DMS53 treated with DMSO at 0.1 percent for 48 hours (cell line): ENCODE results near the gene HOXA3.

Experiments
- DNase-seq: peaks from one replicate; lab custom pipeline; 2025; ENCODE audit not compliant: unreplicated experiment; lab: John Stamatoyannopoulos, UW

Gene HOXA3

GRCh38 chr7:27168265-27168947 lies 16.0 kb upstream of the HOXA3 start:
- DNase-seq, result no peak

DNA sequence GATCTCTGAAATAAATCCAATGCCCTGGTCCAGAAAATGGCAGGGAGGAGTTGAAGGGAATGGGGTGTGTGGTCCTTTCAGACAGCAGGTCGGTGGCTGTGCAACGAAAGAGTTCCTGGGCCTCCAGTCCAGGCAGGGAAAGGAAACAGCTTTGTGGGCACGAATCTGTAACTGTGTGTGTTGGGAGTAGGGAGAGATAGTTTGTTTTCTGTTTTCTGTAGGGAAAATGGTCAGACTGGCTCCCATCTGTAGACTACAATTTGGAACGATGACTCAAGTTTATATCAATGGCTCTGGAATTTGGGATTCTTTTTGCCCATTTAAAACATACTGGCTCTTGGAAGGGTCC lies 15.5 kb upstream of the HOXA3 start:
- no peak for DNase-seq

- DNase-seq, result no peak
Measured at GRCh38 chr7:27166531-27167505, 14.4 kb upstream of the HOXA3 start.

DNA sequence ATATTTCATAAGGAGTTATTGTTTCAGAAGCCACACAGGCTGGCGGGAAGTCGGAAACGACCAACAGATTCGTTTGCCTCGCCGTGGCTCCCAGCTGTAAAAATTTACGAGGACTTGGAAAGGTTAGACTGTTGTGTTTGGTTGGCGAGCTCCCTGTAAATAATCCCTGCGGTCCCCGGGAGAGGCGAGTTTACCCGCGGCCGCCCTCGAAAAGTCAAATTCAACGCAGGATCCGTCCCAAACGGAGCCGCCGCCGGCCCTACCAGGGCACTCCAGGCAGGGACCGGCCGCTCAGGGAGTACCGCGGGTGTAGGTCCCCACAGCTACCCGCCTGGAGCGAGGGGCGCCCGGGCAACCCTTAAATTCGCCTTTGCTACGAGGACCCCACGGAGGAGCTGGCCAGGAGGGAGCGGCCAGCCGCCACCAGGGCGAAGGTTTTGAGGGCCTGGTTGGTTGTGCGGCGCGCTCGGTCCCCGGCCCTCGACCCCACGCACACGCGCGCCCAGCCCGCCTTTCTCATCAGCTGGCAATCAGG lies 13.7 kb upstream of the HOXA3 start:
- DNase-seq, result no peak

DNA sequence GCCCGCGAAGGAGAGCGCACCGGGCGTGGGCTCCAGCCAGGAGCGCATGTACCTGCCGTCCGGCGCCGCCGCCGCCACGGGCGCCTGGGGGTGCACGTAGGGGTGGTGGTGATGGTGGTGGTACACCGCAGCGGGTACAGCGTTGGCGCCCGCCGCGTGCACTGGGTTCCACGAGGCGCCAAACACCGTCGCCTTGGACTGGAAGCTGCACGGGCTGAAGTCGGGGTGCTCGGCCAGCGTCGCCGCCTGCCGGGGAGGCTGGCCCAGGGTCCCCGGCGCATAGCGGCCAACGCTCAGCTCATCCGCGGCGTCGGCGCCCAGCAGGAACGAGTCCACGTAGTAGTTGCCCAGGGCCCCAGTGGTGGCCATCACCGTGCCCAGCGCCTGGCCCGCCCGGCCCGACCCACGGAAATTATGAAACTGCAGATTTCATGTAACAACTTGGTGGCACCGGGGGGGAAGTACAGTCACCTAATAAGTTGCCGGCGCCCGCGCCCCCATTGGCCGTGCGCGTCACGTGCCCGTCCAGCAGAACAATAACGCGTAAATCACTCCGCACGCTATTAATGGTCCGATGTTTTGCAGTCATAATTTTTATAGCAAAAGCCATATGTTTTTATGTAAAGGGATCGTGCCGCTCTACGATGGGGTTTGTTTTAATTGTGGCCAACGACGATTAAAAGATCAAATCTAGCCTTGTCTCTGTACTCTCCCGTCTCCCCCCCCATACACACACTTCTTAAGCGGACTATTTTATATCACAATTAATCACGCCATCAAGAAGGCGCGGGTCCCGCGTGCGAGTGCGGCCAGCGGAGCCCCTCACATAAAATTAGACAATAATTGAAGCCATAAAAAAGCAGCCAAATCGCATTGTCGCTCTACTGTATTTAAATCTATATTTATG lies 13.0 kb upstream of the HOXA3 start, which contains the start of gene HOXA9:
Gene HOXA9, minus strand, starts transcription at position 449 of the 907 bp plus-strand sequence. Its CDS starts 80 bp downstream, at position 369.
- DNase-seq, result no peak

DNA sequence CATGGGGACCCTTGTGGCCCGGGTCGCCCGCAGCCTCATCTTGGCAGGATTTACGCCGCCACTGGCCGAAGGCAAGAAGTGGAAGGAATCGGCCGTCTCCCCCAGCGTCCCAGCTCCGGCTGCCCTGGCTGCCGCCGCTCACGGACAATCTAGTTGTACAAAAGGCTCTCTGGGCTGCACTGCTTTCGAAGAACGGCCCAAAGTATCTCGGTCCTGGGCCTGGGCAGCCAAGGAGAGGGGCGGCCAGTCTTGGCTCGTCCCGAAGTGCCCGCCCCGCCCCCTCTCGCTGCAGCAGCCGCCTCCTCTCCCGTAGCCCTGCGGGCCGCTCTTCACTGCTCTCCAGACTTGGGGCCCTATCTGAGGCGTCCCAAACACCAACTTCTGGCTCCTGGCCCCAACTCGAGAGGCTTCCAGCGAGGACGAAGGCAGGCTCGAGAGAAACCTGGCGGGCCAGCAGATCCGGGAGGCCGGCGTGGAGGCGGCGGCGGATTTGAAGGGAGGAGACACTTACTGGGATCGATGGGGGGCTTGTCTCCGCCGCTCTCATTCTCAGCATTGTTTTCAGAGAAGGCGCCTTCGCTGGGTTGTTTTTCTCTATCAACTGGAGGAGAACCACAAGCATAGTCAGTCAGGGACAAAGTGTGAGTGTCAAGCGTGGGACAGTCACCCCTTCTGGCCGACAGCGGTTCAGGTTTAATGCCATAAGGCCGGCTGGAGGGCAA lies 12.1 kb upstream of the HOXA3 start:
- no peak for DNase-seq

GRCh38 chr7:27164045-27164366 lies 11.6 kb upstream of the HOXA3 start:
- no peak for DNase-seq

GRCh38 chr7:27163288-27164044 lies 11.1 kb upstream of the HOXA3 start:
- DNase-seq, result no peak

DNA sequence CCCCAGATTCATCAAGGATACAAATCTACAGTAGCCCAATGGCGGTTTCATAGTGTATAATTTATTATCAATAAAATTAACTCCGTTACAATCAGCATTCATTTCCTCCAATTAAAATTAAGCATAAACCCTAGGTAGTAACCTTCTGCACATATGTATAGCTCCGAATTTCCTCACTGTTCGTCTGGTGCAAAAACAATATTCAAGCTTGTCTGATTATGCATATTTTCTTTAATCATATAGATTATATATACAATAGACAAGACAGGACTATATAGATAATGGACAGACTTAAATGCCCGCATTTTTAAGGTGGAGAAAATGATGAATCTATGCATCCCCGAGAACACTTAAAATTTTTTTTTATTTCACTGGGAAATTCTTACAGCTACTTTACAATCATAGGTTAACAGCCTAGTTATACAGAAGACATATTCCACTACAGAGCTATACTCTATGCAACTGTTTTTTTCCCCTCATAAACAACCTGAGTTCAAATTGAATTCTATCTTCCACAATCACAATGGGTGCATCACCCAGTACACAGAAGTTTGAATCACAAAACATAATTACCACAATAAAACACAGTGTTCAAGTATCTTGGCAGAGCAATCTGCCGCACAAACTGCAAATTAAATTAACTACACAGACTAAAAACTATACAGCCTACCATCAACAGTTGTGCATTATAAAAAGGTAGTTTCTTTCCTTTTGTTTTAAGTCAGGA lies 10.3 kb upstream of the HOXA3 start:
- no peak for DNase-seq

DNA sequence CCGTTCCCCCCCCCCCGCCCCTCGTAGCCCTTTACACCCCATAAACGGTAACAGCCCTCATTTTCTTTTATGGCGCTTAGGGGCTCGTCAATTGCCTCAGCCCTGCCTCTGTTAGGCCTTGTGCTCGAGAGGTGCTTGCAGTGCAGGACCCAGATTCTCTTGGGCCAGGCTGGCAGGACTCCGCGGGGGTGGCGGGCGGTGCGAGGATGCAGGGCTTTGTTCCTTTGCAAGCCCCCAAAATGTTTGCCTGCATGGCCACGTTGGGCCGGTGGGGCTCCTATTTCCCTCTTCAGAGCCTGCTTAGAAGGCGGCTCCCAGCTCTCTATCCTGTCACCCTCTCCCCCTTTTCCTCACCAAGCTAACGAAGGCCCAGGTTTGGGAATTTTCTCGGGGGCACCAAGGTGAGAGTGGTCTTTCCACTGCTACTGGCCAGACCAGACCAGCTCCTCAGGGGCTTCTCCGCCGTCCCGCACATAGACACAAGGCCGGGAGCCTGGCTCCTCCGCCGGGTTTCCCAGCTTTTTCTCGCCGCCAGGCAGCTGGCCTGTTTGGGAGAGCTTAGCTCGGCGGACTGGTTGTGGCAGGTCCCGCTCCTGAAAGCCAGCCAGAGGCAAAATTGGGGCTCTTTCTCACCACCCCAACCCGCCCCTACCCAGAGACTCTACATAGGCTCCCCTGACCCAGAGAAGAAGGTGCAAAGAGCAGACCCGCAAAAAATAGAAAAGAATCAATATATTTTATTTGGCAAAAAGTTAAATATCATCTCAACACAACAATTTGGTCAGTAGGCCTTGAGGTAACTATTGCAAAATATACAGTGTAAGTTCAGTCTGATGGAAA lies 9.6 kb upstream of the HOXA3 start:
- no peak for DNase-seq

DNA sequence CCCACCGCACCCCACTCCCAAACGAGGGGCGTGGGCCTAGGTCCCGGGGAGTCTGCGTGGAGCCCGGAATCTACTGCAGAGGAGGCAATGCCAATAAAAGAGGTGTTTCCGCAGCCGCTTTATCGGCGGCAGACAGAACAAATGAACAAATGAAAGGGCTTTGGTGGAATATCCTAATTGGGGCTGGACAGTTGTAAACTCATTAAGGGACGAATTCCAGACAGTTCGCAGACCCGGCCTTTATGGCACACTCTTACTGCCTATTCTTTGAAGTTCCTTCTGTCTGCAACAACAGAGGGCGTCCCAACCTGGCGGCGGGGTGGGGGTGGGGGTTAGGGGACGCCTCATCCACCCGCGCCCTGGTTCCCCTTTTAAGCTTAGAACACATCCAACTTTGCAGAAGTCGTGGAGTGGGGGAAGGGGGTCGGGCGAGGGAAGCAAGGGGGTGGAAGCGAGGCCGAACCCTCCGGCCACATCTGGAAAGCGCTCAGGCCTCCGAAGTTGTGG lies 8.9 kb upstream of the HOXA3 start:
- no peak for DNase-seq

DNA sequence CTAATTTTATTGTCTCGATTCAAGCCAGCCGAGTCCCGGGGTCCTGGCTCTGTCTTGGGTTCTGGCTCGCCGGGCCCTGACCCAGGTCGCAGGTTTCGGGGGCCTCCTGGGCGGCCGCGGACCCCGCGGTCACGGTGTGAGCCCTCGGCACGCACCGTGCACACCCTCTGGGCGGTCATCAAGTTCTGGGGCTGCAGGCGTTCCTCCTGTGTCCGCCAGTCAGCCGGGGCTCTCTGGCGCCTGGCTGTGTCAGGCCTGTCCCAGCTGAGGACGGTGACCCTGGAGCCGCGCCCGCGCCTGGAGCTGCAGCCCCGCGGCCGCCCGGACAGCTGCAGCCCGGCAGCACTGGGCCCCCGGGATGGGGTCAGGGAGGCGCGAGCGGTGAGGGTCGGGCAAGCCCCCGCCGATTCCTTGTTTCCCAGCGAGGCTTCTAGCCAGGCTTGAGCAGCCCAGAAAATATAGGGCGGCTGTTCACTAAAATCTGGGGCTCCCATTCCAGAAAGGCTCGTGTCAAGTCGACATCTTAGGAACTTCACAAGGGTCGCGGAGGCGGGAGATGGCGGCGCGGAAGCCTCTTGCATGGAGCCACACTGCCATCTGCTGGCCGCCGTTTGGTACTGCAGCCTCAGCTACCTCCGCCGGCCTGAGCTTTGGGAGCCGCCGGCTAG lies 8.3 kb upstream of the HOXA3 start:
- peak; percentile 70 for DNase-seq

GRCh38 chr7:27160145-27160545 lies 7.8 kb upstream of the HOXA3 start:
- DNase-seq, result no peak

DNA sequence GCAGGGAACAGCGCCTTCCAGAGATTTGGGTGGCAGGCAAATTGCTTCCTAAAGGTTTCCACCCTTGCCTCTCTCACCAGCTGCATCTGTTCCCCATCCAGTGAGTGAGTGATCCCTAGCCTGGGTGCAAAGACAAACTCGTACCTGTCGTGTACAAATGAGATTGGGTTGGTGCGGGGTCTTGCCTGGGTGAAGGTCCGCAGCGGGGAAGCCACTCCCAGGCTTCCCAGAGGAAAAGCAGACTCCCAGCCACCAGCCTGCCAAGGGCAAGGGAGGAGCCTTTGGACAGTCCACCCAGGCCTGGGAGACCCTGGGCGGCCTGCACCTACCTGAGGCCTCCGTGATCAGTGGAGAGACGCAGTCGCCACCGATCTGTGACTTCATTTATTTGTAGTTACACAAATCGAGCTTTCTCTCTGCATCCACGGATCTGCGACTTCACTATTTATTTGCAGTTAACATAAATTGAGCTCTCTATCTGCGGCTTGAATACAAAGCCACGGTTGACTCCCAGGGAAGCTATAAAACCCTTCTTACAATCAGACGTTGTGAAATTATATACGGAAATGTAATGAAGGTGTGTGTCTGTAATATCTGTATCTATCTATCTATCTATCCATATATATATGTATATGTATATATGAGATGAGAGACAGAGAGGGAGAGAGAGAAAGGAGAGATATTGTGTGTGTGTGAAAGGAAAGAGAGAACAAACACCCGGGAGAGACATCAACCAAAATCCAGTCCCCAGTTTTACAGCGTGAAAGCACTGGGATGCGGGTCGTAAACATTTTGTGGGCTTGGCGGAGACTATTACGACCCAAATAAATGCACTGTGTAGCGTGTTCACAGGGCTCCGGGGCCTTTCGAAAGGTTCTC lies 7.1 kb upstream of the HOXA3 start:
- DNase-seq, result no peak

GRCh38 chr7:27158436-27159265 lies 6.3 kb upstream of the HOXA3 start:
- no peak for DNase-seq
